DOHH2 (cell line): Measurements from ENCODE around the gene FUT3.

Source experiments
- H3F3A ChIP-seq: fragments of 200-600 bp; sonication (generic), shearing (Covaris generic); 2 replicates; pipeline ENCODE4 v1.6.0; 2016; ENCODE audit warnings: antibody characterized with exemption, mild to moderate bottlenecking; ENCODE audit not compliant: control insufficient read depth, insufficient read depth
- H3K27ac ChIP-seq: fragments of 200-600 bp; sonication (generic); 2 replicates; pipeline ENCODE4 v1.5.1; 2014; ENCODE audit warnings: low read depth, mild to moderate bottlenecking, low read length, moderate library complexity
- H3K27me3 ChIP-seq: fragments of 200-600 bp; sonication (generic); 2 replicates; pipeline ENCODE4 v1.6.1; 2014; ENCODE audit warnings: mild to moderate bottlenecking, low read length, mixed read lengths; ENCODE audit not compliant: control insufficient read depth
- H3K36me3 ChIP-seq: fragments of 200-600 bp; sonication (generic); 2 replicates; pipeline ENCODE4 v1.6.1; 2014; ENCODE audit warnings: mild to moderate bottlenecking, low read length, moderate library complexity, mixed read lengths; ENCODE audit not compliant: control insufficient read depth
- H3K4me1 ChIP-seq: fragments of 200-600 bp; sonication (generic); 2 replicates; pipeline ENCODE4 v1.6.1; 2014; ENCODE audit warnings: mild to moderate bottlenecking, low read length, mixed read lengths; ENCODE audit not compliant: control insufficient read depth
- H3K4me2 ChIP-seq: fragments of 200-600 bp; sonication (generic); 2 replicates; pipeline ENCODE4 v1.6.0; 2014; ENCODE audit warnings: mild to moderate bottlenecking, low read length, moderate library complexity
- H3K4me3 ChIP-seq: fragments of 200-600 bp; sonication (generic); 2 replicates; pipeline ENCODE4 v1.5.1; 2014; ENCODE audit warnings: mild to moderate bottlenecking, low read length, mixed read lengths
- H3K79me2 ChIP-seq: fragments of 200-600 bp; sonication (generic); 2 replicates; pipeline ENCODE4 v1.6.1; 2014; ENCODE audit warnings: mild to moderate bottlenecking, low read length, mixed read lengths; ENCODE audit not compliant: control insufficient read depth
- H3K9me2 ChIP-seq: fragments of 200-600 bp; sonication (generic); replicated peaks from 2 replicates; pipeline ENCODE4 v1.6.1; 2014; ENCODE audit warnings: mild to moderate bottlenecking, low read length, mixed read lengths; ENCODE audit not compliant: control insufficient read depth
- H3K9me3 ChIP-seq: fragments of 200-600 bp; sonication (generic); 2 replicates; pipeline ENCODE4 v1.6.1; 2014; ENCODE audit warnings: antibody characterized with exemption, low read length, mixed read lengths; ENCODE audit not compliant: control insufficient read depth, insufficient read depth
- H4K20me1 ChIP-seq: fragments of 200-600 bp; sonication (generic); 2 replicates; pipeline ENCODE4 v1.6.0; 2014; ENCODE audit warnings: low read depth, mild to moderate bottlenecking, antibody characterized with exemption, low read length, moderate library complexity; ENCODE audit not compliant: control insufficient read depth, insufficient read depth
- EZH2phosphoT487 ChIP-seq: fragments of 200-600 bp; sonication (generic); IDR thresholded peaks from 2 replicates; pipeline ENCODE4 v1.6.1; 2017; ENCODE audit warnings: borderline replicate concordance, mild to moderate bottlenecking, antibody characterized with exemption, low read length, moderate library complexity, mixed read lengths
- TF ChIP-seq, protein P1 (sequence below): fragments of 200-600 bp; sonication (generic); IDR thresholded peaks from one replicate; pipeline ENCODE4 v1.5.1; 2014; ENCODE audit warnings: antibody characterized with exemption, mild to moderate bottlenecking, low read depth, low read length; ENCODE audit not compliant: poor library complexity, severe bottlenecking

FUT3 gene

DNA sequence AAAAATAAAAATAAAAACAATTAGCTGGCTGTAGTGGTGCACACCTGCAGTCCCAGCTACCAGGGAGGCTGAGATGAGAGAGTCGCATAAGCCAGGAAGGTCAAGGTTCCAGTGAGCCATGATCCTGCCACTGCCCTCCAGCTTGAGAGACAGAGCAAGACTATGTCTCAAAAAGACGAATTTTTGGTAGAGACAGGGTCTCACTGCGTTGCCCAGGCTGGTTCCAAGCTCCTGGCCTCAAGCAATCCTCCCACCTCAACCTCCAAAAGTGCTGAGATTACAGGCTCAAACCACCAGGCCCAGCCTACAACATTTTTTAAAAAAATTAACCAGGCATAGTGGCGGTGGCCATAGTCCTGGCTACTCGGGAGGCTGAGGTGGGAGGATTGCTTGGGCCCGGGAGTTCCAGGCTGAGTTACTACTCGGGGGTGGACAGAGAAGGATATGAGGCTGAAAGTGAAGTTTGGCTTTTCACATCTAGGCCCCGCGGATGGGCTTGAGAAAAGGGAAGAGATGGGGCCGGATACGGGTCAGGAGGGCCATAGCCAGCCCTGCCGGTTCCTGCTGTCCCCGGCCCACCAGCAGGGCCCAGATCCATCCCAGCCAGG lies 42.2 kb upstream of the FUT3 start:
- H3F3A ChIP-seq, result 0 out of 2 replicates have a peak, but pooled peaks cover 5% of the 10 kb centered on the region
- peaks cover 11% of the 10 kb centered on the region for H3K79me2 ChIP-seq
- H3K27me3 ChIP-seq, result peaks cover 3% of the 10 kb centered on the region
- no peak overlapping the region for H3K27ac ChIP-seq
- no peak overlapping the region for H3K4me2 ChIP-seq
- H3K4me1 ChIP-seq, result no peaks in the 10 kb centered on the region
- peaks cover 20% of the 10 kb centered on the region for H3K36me3 ChIP-seq
- H3K9me2 ChIP-seq, result no peaks in the 10 kb centered on the region
- H3K9me3 ChIP-seq, result no peaks in the 10 kb centered on the region
- no peak overlapping the region for H3K4me3 ChIP-seq
- H4K20me1 ChIP-seq, result no peaks in the 10 kb centered on the region
- TF ChIP-seq, protein P1, sequence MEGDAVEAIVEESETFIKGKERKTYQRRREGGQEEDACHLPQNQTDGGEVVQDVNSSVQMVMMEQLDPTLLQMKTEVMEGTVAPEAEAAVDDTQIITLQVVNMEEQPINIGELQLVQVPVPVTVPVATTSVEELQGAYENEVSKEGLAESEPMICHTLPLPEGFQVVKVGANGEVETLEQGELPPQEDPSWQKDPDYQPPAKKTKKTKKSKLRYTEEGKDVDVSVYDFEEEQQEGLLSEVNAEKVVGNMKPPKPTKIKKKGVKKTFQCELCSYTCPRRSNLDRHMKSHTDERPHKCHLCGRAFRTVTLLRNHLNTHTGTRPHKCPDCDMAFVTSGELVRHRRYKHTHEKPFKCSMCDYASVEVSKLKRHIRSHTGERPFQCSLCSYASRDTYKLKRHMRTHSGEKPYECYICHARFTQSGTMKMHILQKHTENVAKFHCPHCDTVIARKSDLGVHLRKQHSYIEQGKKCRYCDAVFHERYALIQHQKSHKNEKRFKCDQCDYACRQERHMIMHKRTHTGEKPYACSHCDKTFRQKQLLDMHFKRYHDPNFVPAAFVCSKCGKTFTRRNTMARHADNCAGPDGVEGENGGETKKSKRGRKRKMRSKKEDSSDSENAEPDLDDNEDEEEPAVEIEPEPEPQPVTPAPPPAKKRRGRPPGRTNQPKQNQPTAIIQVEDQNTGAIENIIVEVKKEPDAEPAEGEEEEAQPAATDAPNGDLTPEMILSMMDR, result no peak
- no peak for TF ChIP-seq EZH2phosphoT487

DNA sequence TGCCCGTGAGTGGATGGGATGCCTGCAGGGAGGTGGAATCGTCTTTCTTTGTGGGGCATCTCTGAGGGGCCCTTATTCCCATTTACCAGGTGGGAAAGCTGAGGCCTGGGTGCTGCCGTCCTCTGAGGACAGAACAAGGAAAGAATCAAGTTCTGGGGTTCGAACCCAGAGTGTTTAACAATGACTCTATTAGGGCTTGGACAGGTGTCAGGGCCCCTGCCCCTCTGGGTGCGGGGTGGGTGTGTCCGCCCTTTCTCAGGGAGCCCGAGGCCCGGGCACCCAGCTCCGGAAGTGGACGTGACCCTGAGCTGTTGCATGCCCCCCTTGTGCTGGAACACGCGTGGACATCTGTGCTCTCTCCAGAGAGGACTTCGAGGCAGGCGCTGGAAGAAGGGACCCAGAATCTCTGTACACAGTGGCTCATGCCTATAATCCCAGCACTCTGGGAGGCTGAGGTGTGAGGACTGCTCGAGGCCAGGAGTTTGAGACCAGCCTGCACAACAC lies 41.6 kb upstream of the FUT3 start:
- TF ChIP-seq EZH2phosphoT487, result no peak
- TF ChIP-seq, protein P1, result no peak
- no peaks in the 10 kb centered on the region for H3K9me3 ChIP-seq
- 0 out of 2 replicates have a peak, but pooled peaks cover 5% of the 10 kb centered on the region for H3F3A ChIP-seq
- peaks cover 3% of the 10 kb centered on the region for H3K27me3 ChIP-seq
- H4K20me1 ChIP-seq, result no peaks in the 10 kb centered on the region
- H3K4me3 ChIP-seq, result no peak overlapping the region
- H3K79me2 ChIP-seq, result peaks cover 6% of the 10 kb centered on the region
- H3K9me2 ChIP-seq, result no peaks in the 10 kb centered on the region
- H3K27ac ChIP-seq, result no peak overlapping the region
- H3K4me1 ChIP-seq, result no peaks in the 10 kb centered on the region
- H3K36me3 ChIP-seq, result peaks cover 20% of the 10 kb centered on the region
- H3K4me2 ChIP-seq, result no peak overlapping the region

DNA sequence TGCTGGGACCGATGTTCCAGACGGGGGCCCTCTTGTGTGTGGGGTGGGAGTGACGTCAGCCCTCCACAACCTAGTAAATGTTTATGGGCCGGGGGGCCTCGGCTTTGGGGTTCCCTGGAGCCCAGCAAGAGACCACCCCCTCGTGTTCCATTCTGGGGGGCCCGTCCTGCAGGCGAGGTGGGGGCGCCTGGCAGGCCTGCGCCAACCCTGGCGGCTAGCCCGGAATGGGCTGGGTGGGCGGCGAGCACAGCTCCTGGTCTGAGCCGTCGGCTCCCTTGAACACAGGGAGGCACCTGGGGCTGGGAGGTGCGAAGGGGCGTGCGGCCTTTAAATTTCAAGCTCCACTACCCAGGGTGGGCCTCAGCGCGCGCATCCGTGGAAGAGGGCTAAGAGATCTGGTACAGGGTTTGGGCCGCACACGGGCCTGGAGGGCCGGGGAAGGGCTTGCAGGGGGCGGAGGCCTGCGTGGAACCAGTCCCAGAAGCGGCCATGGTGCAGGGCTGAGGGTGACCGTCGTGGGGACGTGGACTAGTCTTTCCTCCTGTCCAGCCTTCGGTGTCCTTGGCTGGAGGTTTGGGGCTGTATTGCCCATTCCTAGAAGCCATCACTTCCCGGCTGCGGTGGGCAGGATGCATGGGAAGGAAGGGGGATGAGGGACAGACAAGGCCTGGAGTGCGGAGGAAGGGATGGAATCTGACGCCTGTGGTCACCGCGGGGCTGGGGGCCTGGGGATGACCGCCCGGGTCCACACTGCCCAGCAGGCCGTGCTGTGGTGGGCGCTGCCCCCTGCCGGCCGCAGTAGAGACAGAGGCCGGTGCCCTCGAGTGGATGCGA lies 40.9 kb upstream of the FUT3 start:
- Histone ChIP-seq H3K4me2 (no peak overlapping the region), H4K20me1 (no peaks in the 10 kb centered on the region), H3K36me3 (peaks cover 20% of the 10 kb centered on the region), H3K79me2 (no peaks in the 10 kb centered on the region), H3K9me3 (no peaks in the 10 kb centered on the region), H3K4me3 (no peak overlapping the region), H3F3A (0 out of 2 replicates have a peak, but pooled peaks cover 5% of the 10 kb centered on the region), H3K27ac (no peak overlapping the region), H3K9me2 (no peaks in the 10 kb centered on the region), H3K27me3 (peaks cover 3% of the 10 kb centered on the region), H3K4me1 (no peaks in the 10 kb centered on the region)
- TF ChIP-seq, protein P1, result peak; percentile 67
- no peak for TF ChIP-seq EZH2phosphoT487
